NCI-H2081 (cell line): ENCODE measurements around the gene ADARB2.
"Not testable (repeated sequence)": the region's sequence is repeated elsewhere in the genome, so short reads cannot be mapped to it uniquely, and the experiment has no call there.

Source experiments
- DNase-seq, 2 experiments: peaks; one replicate each; lab custom pipeline; 2025; lab: John Stamatoyannopoulos, UW

The ADARB2 gene

GRCh38 chr10:1427521-1428186 lies 309.7 kb downstream of the ADARB2 start:
- DNase-seq, result not testable (repeated sequence)

DNA sequence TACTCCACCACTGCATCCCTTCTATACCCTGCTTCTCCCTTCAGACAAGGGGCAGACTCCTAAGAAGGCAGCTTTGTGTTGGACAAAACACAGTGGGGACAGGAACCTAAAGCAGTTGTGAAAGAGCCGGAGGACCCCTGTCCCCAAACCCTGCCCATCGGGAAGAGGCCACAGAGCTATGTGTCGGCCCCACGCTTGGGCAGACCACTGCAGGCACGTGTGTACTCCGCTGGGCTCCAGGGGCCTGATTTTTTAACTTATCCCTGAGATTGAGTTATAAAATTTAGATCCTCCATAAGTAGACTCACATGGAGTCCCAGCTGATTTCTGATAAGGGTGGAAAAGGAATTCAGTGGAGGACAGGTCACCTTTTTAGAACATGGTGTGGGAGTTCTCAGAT lies 310.5 kb downstream of the ADARB2 start:
- no peak for DNase-seq

DNA sequence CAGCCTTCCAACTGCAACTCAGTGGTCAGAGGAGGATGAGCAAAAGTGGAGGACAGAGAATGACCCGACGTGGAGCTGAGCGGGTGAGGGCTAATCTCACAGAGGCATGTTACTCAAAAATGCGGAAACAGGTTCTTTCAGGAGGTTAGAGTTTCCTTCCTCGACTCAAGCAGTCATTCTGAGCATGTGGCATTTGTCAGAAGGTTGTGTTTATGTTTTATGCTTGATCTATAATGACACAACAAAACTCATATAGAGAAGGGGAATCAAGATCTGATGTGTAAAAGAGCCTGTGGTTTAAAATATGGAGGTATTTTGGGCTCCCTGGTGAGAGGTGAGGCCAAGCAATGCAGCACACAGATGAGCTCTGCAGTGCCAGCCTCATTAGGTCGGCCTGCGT lies 311.4 kb downstream of the ADARB2 start:
- DNase-seq, result no peak

GRCh38 chr10:1424648-1425047 lies 312.7 kb downstream of the ADARB2 start:
- DNase-seq, result no peak

- no peak for DNase-seq
These were observed 313.6 kb downstream of the ADARB2 start for GRCh38 chr10:1423676-1424253.

GRCh38 chr10:1422275-1422674 lies 315.1 kb downstream of the ADARB2 start:
- DNase-seq, result no peak

- DNase-seq, result peak; percentile 80 to 89
These were observed 316.5 kb downstream of the ADARB2 start for GRCh38 chr10:1420661-1421362.

GRCh38 chr10:1419796-1420610 lies 317.3 kb downstream of the ADARB2 start:
- DNase-seq, result no peak

GRCh38 chr10:1418031-1418550 lies 319.2 kb downstream of the ADARB2 start:
- DNase-seq, result no peak

- no peak for DNase-seq
These were observed 319.8 kb downstream of the ADARB2 start for GRCh38 chr10:1417574-1417973.

- DNase-seq, result no peak
These were observed 320.8 kb downstream of the ADARB2 start for GRCh38 chr10:1416456-1417037.

GRCh38 chr10:1414893-1415292 lies 322.4 kb downstream of the ADARB2 start:
- no peak for DNase-seq

DNA sequence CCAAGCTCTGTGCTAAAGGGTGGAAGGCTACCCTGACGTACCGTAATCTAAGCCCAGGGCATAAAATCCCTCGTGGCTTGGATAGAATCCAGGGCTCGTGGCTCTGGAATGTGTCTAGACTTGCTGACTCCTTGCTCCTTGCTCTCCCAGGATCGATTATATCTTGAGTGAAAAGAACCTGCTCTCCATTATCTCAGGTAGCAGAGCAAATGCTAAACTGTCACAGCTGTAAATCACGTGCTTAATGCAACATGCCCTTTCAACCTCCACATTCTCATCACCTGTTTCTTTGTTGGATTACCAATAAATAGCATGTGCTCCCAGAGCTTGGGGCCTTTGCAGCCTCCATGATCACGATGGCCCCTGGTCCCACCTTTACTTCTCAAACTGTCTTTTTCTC lies 323.0 kb downstream of the ADARB2 start:
- DNase-seq, result not testable (repeated sequence)

GRCh38 chr10:1413823-1414222 lies 323.5 kb downstream of the ADARB2 start:
- no peak for DNase-seq

DNA sequence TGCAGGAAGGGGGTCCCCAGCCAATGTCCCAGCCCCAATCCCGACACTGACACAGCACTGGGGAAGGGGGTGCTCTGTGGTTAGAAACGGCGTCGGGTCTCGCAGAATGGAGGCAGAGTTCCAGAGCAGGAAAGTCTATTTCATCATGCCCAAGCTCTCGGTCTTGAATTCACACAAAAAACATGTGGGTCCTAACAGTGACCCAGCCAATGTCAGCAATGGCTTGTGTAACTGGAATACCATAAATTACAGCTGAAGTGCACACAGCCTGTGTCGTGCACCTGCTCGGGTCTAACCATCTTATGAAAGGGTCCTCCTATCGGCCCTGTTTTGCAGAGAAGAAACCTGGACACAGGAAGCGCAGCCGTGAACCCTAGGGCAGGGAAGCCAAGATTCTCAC lies 324.1 kb downstream of the ADARB2 start:
- no peak for DNase-seq

GRCh38 chr10:1412531-1413189 lies 324.7 kb downstream of the ADARB2 start:
- peak; percentile 19 to 64 for DNase-seq

GRCh38 chr10:1411956-1412355 lies 325.4 kb downstream of the ADARB2 start:
- DNase-seq, result no peak

DNA sequence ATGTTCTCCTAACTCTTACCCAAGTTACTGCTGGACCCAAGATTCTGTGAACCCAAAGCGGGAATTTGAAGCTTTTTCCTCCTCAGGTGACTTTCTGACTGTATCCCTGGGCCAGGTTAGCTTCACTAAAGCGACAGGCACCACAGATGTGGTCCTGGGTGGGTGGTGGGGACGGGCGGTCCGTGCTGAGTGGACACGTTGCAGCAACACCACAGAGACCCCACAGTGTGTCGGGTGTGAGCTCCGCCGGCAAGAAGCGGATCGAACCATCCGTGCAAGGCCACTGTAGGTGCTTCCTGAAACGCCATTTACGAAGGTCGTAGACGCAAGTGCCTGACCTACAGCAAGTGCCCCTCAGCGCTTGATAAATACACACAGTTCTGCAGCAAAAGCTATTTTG lies 325.9 kb downstream of the ADARB2 start:
- no peak for DNase-seq

GRCh38 chr10:1410469-1411395 lies 326.6 kb downstream of the ADARB2 start:
- DNase-seq, result no peak

DNA sequence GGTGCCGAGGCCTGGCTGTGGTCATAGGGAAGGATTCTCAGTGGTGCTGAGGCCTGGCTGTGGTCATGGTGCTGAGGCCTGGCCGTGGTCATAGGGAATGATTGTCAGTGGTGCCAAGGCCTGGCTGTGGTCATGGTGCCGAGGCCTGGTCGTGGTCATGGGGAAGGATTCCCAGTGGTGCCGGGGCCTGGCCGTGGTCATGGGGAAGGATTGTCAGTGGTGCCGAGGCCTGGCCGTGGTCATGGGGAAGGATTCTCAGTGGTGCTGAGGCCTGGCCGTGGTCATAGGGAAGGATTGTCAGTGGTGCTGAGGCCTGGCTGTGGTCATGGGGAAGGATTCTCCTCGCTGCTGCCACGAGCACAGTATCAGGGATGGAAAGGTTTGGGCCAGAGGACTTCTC lies 327.3 kb downstream of the ADARB2 start:
- no peak for DNase-seq
